C4-2B (cell line): ENCODE measurements around the gene PHPT1.
"Not testable (repeated sequence)": the region's sequence is repeated elsewhere in the genome, so short reads cannot be mapped to it uniquely, and the experiment has no call there.

ENCODE experiments used
- H3K27ac ChIP-seq: fragments of 450-650 bp; 2 replicates; pipeline ENCODE4 v1.5.1; 2017
- ZFX ChIP-seq: fragments of 450-650 bp; IDR thresholded peaks from 2 replicates; pipeline ENCODE4 v1.6.1; 2017
- TF ChIP-seq, protein P1 (sequence below): fragments of 450-650 bp; conservative IDR thresholded peaks from 2 replicates; pipeline ENCODE4 v1.5.1; 2017; ENCODE audit warnings: mild to moderate bottlenecking

PHPT1 gene

DNA sequence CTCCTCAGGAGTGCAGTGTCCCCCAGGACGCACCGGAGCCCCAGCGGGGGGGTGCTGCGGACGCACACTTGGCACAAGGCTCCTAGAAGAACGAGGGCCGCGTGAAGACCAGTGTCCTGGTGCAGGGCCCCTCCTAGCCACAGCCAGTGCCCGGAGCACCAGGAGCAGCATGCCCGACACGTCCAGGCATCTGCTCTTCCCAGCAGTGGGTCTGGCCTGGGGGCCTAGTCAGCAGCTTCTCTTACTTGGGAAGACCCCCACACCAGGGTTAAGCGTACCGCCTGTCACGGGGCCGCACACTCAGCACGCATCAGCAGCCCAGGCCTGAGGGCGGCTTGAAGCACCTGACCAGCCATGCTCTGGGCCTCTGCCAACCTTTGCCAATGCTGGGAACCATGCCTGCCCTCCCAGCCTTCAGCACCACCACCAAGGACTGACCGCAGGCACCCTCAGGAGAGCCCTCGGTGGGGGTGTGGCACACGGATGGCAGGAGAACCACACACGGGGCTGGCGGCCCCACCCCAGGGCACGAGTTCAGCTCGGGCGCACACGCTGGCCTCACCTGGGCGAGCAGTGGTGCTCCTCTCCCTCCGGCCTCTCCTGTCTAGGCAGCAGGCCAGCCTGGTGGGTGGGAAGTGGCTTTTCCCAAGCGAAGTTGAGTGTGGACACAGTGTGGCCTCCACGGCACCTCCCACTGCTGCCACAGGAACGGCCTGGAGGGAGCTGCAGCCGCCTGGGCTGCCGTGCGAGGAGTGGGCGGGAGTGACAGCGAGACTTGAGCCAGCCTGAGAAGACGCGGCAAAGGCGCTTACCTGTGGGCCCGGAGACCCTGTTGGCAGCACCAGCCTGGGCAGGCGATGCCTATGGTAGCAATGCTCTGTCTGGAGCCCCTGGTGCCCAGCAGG lies 19.0 kb upstream of the PHPT1 start:
- TF ChIP-seq, protein P1, sequence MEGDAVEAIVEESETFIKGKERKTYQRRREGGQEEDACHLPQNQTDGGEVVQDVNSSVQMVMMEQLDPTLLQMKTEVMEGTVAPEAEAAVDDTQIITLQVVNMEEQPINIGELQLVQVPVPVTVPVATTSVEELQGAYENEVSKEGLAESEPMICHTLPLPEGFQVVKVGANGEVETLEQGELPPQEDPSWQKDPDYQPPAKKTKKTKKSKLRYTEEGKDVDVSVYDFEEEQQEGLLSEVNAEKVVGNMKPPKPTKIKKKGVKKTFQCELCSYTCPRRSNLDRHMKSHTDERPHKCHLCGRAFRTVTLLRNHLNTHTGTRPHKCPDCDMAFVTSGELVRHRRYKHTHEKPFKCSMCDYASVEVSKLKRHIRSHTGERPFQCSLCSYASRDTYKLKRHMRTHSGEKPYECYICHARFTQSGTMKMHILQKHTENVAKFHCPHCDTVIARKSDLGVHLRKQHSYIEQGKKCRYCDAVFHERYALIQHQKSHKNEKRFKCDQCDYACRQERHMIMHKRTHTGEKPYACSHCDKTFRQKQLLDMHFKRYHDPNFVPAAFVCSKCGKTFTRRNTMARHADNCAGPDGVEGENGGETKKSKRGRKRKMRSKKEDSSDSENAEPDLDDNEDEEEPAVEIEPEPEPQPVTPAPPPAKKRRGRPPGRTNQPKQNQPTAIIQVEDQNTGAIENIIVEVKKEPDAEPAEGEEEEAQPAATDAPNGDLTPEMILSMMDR: no peak
- no peak for TF ChIP-seq ZFX

GRCh38 chr9:136831002-136831719 lies 18.0 kb upstream of the PHPT1 start:
- TF ChIP-seq, protein P1: no peak
- TF ChIP-seq ZFX: no peak
- no peak overlapping the region for H3K27ac ChIP-seq

More for the DNA sequence above, 19.0 kb upstream of the PHPT1 start:
- no peak overlapping the region for H3K27ac ChIP-seq

- TF ChIP-seq ZFX: no peak
- TF ChIP-seq, protein P1: no peak
- no peak overlapping the region for H3K27ac ChIP-seq
Observed at GRCh38 chr9:136831720-136832104, 17.5 kb upstream of the PHPT1 start.

DNA sequence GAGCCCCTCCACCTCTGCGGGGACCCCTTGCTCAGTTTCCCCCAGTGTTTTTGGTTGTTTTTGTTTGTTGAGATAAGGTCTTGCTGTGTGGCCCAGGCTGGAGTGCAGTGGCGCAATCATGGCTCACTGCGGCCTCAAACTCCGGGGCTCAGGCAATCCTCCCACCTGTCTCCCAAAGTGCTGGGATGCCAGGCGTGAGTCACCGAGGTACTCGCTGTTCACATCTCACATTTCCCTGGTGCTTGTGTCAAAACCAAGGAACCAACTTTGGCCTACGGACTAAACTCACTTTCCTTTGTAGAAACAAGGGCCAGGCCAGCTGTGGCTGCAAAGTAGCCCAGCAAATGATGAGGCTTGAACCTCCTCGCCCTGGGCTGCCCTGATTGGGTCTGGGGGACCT lies 16.6 kb upstream of the PHPT1 start:
- no peak overlapping the region for H3K27ac ChIP-seq
- TF ChIP-seq ZFX: no peak
- TF ChIP-seq, protein P1: no peak

- H3K27ac ChIP-seq: not testable (repeated sequence)
Observed at GRCh38 chr9:136833381-136834048, 15.7 kb upstream of the PHPT1 start.

DNA sequence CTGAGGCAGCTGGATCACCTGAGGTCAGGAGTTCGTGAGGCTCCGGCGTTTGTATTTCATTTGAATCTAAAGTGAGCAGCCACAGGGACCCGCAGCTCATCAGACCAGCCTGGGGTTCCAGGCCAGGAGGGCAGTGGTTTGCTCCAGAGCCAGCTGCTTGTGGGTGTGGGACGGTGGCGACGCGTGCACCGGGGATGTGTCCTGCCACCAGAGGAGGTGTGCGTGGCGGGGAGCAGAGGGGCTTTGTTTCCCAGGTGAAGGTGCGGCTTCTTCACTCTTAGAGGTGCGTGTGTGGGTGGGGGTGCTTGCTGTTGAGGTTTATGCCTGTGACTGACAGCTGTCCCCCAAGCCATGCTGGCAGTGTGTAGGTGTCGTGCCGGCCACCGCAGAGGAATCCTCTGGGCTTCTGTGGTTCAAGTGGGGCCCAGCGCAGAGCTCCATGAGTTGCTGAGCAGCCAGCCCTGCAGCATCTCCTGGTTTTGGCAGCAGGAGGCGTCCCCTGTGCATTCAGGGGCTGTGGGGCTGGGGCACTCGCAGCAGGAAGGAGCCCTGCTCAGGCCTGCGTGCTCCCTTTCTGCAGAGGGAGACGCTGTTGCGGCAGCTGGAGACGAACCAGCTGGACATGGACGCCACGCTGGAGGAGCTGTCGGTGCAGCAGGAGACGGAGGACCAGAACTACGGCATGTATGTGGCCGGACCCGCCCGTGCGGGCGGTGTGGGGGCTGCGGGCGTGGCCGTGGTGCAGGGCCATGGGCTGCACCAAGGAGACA lies 13.9 kb upstream of the PHPT1 start:
- no peak overlapping the region for H3K27ac ChIP-seq
- no peak for TF ChIP-seq ZFX
- TF ChIP-seq, protein P1: no peak
